A549 (cell line): Measurements from ENCODE around the gene RPL13.

Experiments
- CHD2 ChIP-seq: fragments of 150-350 bp; IDR thresholded peaks from 2 replicates; pipeline ENCODE4 v1.6.1; 2014; ENCODE audit warnings: low read length; ENCODE audit not compliant: partially characterized antibody
- EHF ChIP-seq: fragments of 250-450 bp; sonication (Bioruptor Pico); IDR thresholded peaks from 2 replicates; pipeline ENCODE4 v1.5.0; 2020; ENCODE audit warnings: mild to moderate bottlenecking
- ESRRA ChIP-seq: fragments of 150-350 bp; IDR thresholded peaks from 2 replicates; pipeline ENCODE4 v1.6.1; 2014; ENCODE audit warnings: mild to moderate bottlenecking, low read length, borderline replicate concordance
- RAD21 ChIP-seq, 2 experiments: fragments of >200 bp in 1 of 2; sonication (Bioruptor Twin) in 1 of 2; formaldehyde crosslinking in 1 of 2; IDR thresholded peaks in 1 of 2; conservative IDR thresholded peaks in 1 of 2; 2 replicates in 1 of 2; 3 replicates in 1 of 2; pipeline ENCODE4 v1.6.1; 2012 to 2018; ENCODE audit warnings: inconsistent platforms in 1 of 2
- TF ChIP-seq, protein P1 (sequence below): fragments of >200 bp; sonication (Bioruptor Twin); formaldehyde crosslinking; IDR thresholded peaks from 3 replicates; pipeline ENCODE4 v1.5.1; 2016
- TF ChIP-seq, protein P2 (sequence below): fragments of 200-600 bp; sonication (generic); IDR thresholded peaks from 2 replicates; pipeline ENCODE4 v1.6.1; 2016; ENCODE audit warnings: antibody characterized with exemption, mild to moderate bottlenecking, moderate library complexity

DNA sequence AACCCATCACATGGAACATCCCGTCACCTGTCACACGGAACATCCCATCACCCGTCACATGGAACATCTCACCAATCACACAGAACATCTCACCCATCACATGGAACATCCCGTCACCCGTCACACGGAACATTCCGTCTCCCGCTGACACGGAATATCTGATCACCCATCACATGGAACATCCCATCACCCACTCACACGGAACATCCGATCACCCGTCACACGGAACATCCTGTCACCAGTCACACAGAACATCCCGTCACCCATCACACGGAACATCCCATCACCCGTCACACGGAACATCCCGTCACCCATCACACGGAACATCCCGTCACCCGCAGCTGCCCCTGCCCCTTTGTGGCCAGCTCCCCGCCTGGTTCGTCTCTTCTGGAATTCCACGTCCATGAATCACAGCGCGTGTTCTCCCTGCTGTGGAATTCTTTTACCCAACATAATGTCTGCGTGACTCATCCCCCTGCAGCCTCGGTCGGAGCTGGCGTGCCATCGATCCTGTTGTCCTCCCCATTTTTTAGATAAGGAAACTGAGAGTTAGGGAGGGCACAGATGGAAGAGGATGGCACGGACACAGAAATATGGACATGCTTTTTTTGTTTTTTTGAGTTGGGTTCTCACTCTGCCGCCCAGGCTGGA, 20.7 kb downstream of the RPL13 start:
- TF ChIP-seq, protein P1, sequence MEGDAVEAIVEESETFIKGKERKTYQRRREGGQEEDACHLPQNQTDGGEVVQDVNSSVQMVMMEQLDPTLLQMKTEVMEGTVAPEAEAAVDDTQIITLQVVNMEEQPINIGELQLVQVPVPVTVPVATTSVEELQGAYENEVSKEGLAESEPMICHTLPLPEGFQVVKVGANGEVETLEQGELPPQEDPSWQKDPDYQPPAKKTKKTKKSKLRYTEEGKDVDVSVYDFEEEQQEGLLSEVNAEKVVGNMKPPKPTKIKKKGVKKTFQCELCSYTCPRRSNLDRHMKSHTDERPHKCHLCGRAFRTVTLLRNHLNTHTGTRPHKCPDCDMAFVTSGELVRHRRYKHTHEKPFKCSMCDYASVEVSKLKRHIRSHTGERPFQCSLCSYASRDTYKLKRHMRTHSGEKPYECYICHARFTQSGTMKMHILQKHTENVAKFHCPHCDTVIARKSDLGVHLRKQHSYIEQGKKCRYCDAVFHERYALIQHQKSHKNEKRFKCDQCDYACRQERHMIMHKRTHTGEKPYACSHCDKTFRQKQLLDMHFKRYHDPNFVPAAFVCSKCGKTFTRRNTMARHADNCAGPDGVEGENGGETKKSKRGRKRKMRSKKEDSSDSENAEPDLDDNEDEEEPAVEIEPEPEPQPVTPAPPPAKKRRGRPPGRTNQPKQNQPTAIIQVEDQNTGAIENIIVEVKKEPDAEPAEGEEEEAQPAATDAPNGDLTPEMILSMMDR, result no peak
- TF ChIP-seq RAD21 (conservative IDR thresholded peaks at IDR 0.05 in 1 of 2, IDR thresholded peaks at IDR 0.05 in 1 of 2) (no peak), CHD2 (no peak), EHF (CRISPR knock-in tag) (no peak), ESRRA (no peak)
- TF ChIP-seq, protein P2, sequence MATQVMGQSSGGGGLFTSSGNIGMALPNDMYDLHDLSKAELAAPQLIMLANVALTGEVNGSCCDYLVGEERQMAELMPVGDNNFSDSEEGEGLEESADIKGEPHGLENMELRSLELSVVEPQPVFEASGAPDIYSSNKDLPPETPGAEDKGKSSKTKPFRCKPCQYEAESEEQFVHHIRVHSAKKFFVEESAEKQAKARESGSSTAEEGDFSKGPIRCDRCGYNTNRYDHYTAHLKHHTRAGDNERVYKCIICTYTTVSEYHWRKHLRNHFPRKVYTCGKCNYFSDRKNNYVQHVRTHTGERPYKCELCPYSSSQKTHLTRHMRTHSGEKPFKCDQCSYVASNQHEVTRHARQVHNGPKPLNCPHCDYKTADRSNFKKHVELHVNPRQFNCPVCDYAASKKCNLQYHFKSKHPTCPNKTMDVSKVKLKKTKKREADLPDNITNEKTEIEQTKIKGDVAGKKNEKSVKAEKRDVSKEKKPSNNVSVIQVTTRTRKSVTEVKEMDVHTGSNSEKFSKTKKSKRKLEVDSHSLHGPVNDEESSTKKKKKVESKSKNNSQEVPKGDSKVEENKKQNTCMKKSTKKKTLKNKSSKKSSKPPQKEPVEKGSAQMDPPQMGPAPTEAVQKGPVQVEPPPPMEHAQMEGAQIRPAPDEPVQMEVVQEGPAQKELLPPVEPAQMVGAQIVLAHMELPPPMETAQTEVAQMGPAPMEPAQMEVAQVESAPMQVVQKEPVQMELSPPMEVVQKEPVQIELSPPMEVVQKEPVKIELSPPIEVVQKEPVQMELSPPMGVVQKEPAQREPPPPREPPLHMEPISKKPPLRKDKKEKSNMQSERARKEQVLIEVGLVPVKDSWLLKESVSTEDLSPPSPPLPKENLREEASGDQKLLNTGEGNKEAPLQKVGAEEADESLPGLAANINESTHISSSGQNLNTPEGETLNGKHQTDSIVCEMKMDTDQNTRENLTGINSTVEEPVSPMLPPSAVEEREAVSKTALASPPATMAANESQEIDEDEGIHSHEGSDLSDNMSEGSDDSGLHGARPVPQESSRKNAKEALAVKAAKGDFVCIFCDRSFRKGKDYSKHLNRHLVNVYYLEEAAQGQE, result no peak
